ENCODE data around the gene CMTM4.
"Not testable (repeated sequence)": the region's sequence is repeated elsewhere in the genome, so short reads cannot be mapped to it uniquely, and the experiment has no call there.

GRCh38 chr16:66631558-66631957 is 65.0 kb downstream of the CMTM4 start:
- not testable (repeated sequence) for TF ChIP-seq POLR2A, POLR2AphosphoS5, POU2F2, SPI1, TAF1 (IDR thresholded peaks at IDR 0.05; ENCODE audit: low read depth, low read length)
